H9 (cell line): ENCODE measurements around the gene CBX8. TPM values are rescaled to one million over a fixed set of nuclear protein-coding genes. Genes with fewer than 3 reads are reported as not detected.

Source experiments
- DNase-seq: peaks from one replicate; pipeline ENCODE4 v3.0.0-alpha.2; 2017
- H2AFZ ChIP-seq: one replicate; pipeline ENCODE4 v1.6.1; 2013; ENCODE audit warnings: mild to moderate bottlenecking, low read length, control low read depth, moderate library complexity
- H2AK5ac ChIP-seq: 2 replicates; pipeline ENCODE4 v1.6.1; 2013; ENCODE audit warnings: low read length, control low read depth, mixed read lengths; ENCODE audit not compliant: insufficient read length
- H2BK120ac ChIP-seq: one replicate; pipeline ENCODE4 v1.6.1; 2013; ENCODE audit warnings: low read depth, mild to moderate bottlenecking, low read length, control low read depth, inconsistent platforms; ENCODE audit not compliant: poor library complexity, severe bottlenecking
- H2BK12ac ChIP-seq: 2 replicates; pipeline ENCODE4 v1.6.1; 2013; ENCODE audit warnings: low read length, control low read depth, mixed read lengths, low read depth; ENCODE audit not compliant: insufficient read length
- H2BK15ac ChIP-seq: 2 replicates; pipeline ENCODE4 v1.6.1; 2013; ENCODE audit warnings: low read depth, low read length, control low read depth
- H2BK20ac ChIP-seq: one replicate; pipeline ENCODE4 v1.6.1; 2013; ENCODE audit warnings: low read depth, mild to moderate bottlenecking, low read length, control low read depth, inconsistent platforms; ENCODE audit not compliant: poor library complexity, severe bottlenecking
- H2BK5ac ChIP-seq: 2 replicates; pipeline ENCODE4 v1.6.1; 2013; ENCODE audit warnings: low read length, control low read depth, mixed read lengths; ENCODE audit not compliant: insufficient read length
- H3K14ac ChIP-seq: 2 replicates; pipeline ENCODE4 v1.6.1; 2013; ENCODE audit warnings: low read length, control low read depth; ENCODE audit not compliant: insufficient read depth
- H3K18ac ChIP-seq: 2 replicates; pipeline ENCODE4 v1.6.1; 2013; ENCODE audit warnings: low read depth, mild to moderate bottlenecking, mixed read lengths, low read length, control low read depth; ENCODE audit not compliant: insufficient read length
- H3K23ac ChIP-seq: 2 replicates; pipeline ENCODE4 v1.6.1; 2013; ENCODE audit warnings: low read length, control low read depth, mixed read lengths, low read depth; ENCODE audit not compliant: insufficient read length
- H3K23me2 ChIP-seq: 2 replicates; pipeline ENCODE4 v1.6.1; 2013; ENCODE audit warnings: low read depth, mild to moderate bottlenecking, mixed read lengths, low read length, control low read depth; ENCODE audit not compliant: insufficient read length, poor library complexity, severe bottlenecking
- H3K27ac ChIP-seq: 2 replicates; pipeline ENCODE4 v1.5.1; 2013; ENCODE audit warnings: low read length, control low read depth, mixed read lengths, low read depth; ENCODE audit not compliant: insufficient read length
- H3K27me3 ChIP-seq: 2 replicates; pipeline ENCODE4 v1.6.1; 2013; ENCODE audit warnings: low read length, control low read depth, inconsistent platforms; ENCODE audit not compliant: insufficient read depth
- H3K4ac ChIP-seq: 2 replicates; pipeline ENCODE4 v1.6.1; 2013; ENCODE audit warnings: low read depth, mild to moderate bottlenecking, control low read depth, inconsistent platforms, low read length, moderate library complexity
- H3K4me1 ChIP-seq: 2 replicates; pipeline ENCODE4 v1.6.1; 2013; ENCODE audit warnings: low read length, control low read depth, inconsistent platforms; ENCODE audit not compliant: insufficient read depth
- H3K4me2 ChIP-seq: 2 replicates; pipeline ENCODE4 v1.6.1; 2013; ENCODE audit warnings: low read length, control low read depth, mixed read lengths; ENCODE audit not compliant: insufficient read length, insufficient read depth
- H3K56ac ChIP-seq: 2 replicates; pipeline ENCODE4 v1.6.1; 2013; ENCODE audit warnings: low read depth, mild to moderate bottlenecking, mixed read lengths, low read length, control low read depth; ENCODE audit not compliant: insufficient read length
- H3K79me1 ChIP-seq: 2 replicates; pipeline ENCODE4 v1.6.1; 2013; ENCODE audit warnings: low read depth, mild to moderate bottlenecking, moderate library complexity, low read length, control low read depth, inconsistent platforms; ENCODE audit not compliant: insufficient read depth, poor library complexity, severe bottlenecking
- H3K79me2 ChIP-seq: 2 replicates; pipeline ENCODE4 v1.6.1; 2013; ENCODE audit warnings: low read length, control low read depth, inconsistent platforms; ENCODE audit not compliant: insufficient read depth
- H3K9ac ChIP-seq: 2 replicates; pipeline ENCODE4 v1.6.1; 2013; ENCODE audit warnings: low read length, control low read depth, mixed read lengths; ENCODE audit not compliant: insufficient read length; ENCODE audit errors: extremely low read depth
- H3K9me3 ChIP-seq: one replicate; pipeline ENCODE4 v1.6.1; 2013; ENCODE audit warnings: low read depth, low read length, inconsistent platforms; ENCODE audit not compliant: control insufficient read depth
- H3T11ph ChIP-seq: one replicate; pipeline ENCODE4 v1.6.1; 2013; ENCODE audit warnings: mild to moderate bottlenecking, low read length, control low read depth, inconsistent platforms
- H4K20me1 ChIP-seq: one replicate; pipeline ENCODE4 v1.6.1; 2013; ENCODE audit not compliant: control insufficient read depth, insufficient read length, insufficient read depth
- H4K5ac ChIP-seq: 2 replicates; pipeline ENCODE4 v1.6.1; 2013; ENCODE audit warnings: low read depth, mild to moderate bottlenecking, mixed read lengths, low read length, control low read depth; ENCODE audit not compliant: insufficient read length
- H4K8ac ChIP-seq: replicated peaks from 2 replicates; pipeline ENCODE4 v1.6.1; 2013; ENCODE audit warnings: low read length, control low read depth, mixed read lengths, low read depth; ENCODE audit not compliant: insufficient read length
- H4K91ac ChIP-seq: 2 replicates; pipeline ENCODE4 v1.6.1; 2013; ENCODE audit warnings: low read depth, mild to moderate bottlenecking, moderate library complexity, mixed read lengths, low read length, control low read depth; ENCODE audit not compliant: insufficient read length
- H3K27ac Mint-ChIP-seq, 3 experiments: 2 replicates in 2 of 3; 3 replicates in 1 of 3; pipeline ENCODE4 v1.8.0; 2020 to 2021; ENCODE audit warnings: mixed read lengths in 3 of 3, mild to moderate bottlenecking in 1 of 3, moderate library complexity in 1 of 3
- H3K27me3 Mint-ChIP-seq: 2 replicates; pipeline ENCODE4 v1.8.0; 2021; ENCODE audit warnings: low read depth, mild to moderate bottlenecking, moderate library complexity, mixed read lengths
- H3K36me3 Mint-ChIP-seq, 3 experiments: 2 replicates in 2 of 3; 3 replicates in 1 of 3; pipeline ENCODE4 v1.8.0; 2020 to 2021; ENCODE audit warnings: low read depth in 3 of 3, mixed read lengths in 3 of 3; ENCODE audit not compliant: insufficient read depth in 1 of 3
- H3K4me1 Mint-ChIP-seq, 2 experiments: 2 replicates each; pipeline ENCODE4 v1.8.0; 2020; ENCODE audit warnings: mixed read lengths in 2 of 2
- H3K4me3 Mint-ChIP-seq, 2 experiments: 2 replicates in 1 of 2; 3 replicates in 1 of 2; pipeline ENCODE4 v1.8.0; 2020 to 2021; ENCODE audit warnings: mild to moderate bottlenecking in 2 of 2, mixed read lengths in 2 of 2, moderate library complexity in 1 of 2
- H3K9me3 Mint-ChIP-seq, 2 experiments: 2 replicates in 1 of 2; 3 replicates in 1 of 2; pipeline ENCODE4 v1.8.0; 2020; ENCODE audit warnings: mild to moderate bottlenecking in 2 of 2, mixed read lengths in 2 of 2, moderate library complexity in 1 of 2
- WGBS: extraction: QIAGEN DNeasy Blood & Tissue Kit; methylation state at CpG from one replicate; pipeline ENCODE4 v1.1.7; 2013; ENCODE audit warnings: missing lambda C conversion rate, low lambda C conversion rate, mixed read lengths; ENCODE audit not compliant: insufficient read length; ENCODE audit errors: extremely low coverage; 5-methylcytosine and 5-hydroxymethylcytosine counted together
- total RNA-seq: library from RNA; stranded (reverse); gene quantifications from 2 replicates; pipeline ENCODE4 v1.2.1, GENCODE V29; 2021
- TF ChIP-seq, protein P1 (sequence below): fragments of 200-600 bp; sonication (generic); conservative IDR thresholded peaks from 3 replicates; pipeline ENCODE4 v1.8.0; 2021; ENCODE audit warnings: antibody characterized with exemption, mild to moderate bottlenecking

CBX8 gene
- total RNA-seq, 1 experiment from 2014 or later: 1.2 TPM

DNA sequence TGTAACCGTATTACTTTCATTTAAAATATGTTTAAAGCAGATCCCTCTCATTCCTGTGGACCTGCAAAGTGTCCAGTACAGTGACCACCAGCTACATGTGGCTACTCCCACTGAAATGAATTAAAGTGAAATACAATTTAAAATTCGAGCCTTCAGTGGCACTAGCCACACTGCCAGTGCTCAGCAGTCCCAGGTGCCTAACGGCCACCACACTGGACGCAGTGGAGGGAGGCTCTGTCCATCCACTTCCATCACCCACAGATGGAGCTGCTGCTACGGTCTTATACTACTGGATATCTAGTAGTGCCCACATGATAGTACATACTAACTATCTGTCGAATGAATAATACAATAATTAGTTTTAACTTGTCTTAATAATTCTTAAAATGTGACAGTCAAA is 21.2 kb downstream of the CBX8 start:
- no peaks in the 10 kb centered on the region for H4K20me1 ChIP-seq
- no peak overlapping the region for H2BK5ac ChIP-seq
- no peak overlapping the region for H3T11ph ChIP-seq
- no peak overlapping the region for H2BK15ac ChIP-seq
- no peak overlapping the region; a peak in 1 of 5 replicates for H3K4me3 Mint-ChIP-seq
- no peak overlapping the region for H4K5ac ChIP-seq
- no peak for DNase-seq
- no peak overlapping the region for H4K8ac ChIP-seq
- H3K23me2 ChIP-seq: peaks cover 14% of the 10 kb centered on the region
- no peak overlapping the region for H3K14ac ChIP-seq
- H2AFZ ChIP-seq: no peak overlapping the region
- no CpG with 5 or more reads among the region's 6 CpGs for WGBS
- H3K79me1 ChIP-seq: peaks cover 3% of the 10 kb centered on the region
- H3K79me2 ChIP-seq: 0 out of 2 replicates have a peak, but pooled peaks cover 2% of the 10 kb centered on the region
- H4K91ac ChIP-seq: no peak overlapping the region
- H2AK5ac ChIP-seq: no peak overlapping the region
- no peaks in the 10 kb centered on the region for H3K27me3 ChIP-seq
- H3K18ac ChIP-seq: no peak overlapping the region
- H2BK20ac ChIP-seq: no peak overlapping the region
- H3K27me3 Mint-ChIP-seq: peaks cover 39% of the 10 kb centered on the region
- no peak overlapping the region for H3K4ac ChIP-seq
- H3K27ac Mint-ChIP-seq: no peak overlapping the region
- no peaks in the 10 kb centered on the region for H3K9me3 Mint-ChIP-seq
- no peak overlapping the region for H3K27ac ChIP-seq
- H2BK120ac ChIP-seq: no peak overlapping the region
- TF ChIP-seq, protein P1, sequence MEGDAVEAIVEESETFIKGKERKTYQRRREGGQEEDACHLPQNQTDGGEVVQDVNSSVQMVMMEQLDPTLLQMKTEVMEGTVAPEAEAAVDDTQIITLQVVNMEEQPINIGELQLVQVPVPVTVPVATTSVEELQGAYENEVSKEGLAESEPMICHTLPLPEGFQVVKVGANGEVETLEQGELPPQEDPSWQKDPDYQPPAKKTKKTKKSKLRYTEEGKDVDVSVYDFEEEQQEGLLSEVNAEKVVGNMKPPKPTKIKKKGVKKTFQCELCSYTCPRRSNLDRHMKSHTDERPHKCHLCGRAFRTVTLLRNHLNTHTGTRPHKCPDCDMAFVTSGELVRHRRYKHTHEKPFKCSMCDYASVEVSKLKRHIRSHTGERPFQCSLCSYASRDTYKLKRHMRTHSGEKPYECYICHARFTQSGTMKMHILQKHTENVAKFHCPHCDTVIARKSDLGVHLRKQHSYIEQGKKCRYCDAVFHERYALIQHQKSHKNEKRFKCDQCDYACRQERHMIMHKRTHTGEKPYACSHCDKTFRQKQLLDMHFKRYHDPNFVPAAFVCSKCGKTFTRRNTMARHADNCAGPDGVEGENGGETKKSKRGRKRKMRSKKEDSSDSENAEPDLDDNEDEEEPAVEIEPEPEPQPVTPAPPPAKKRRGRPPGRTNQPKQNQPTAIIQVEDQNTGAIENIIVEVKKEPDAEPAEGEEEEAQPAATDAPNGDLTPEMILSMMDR: no peak
- no peak overlapping the region for H3K23ac ChIP-seq
- H2BK12ac ChIP-seq: no peak overlapping the region
- H3K4me2 ChIP-seq: no peak overlapping the region
- peaks cover 3% of the 10 kb centered on the region; the same call in 1 of the 2 replicates for H3K4me1 ChIP-seq
- H3K9me3 ChIP-seq: no peaks in the 10 kb centered on the region
- H3K4me1 Mint-ChIP-seq: peaks cover 39 to 45% of the 10 kb centered on the region in 2 experiments
- no peak overlapping the region for H3K9ac ChIP-seq
- H3K56ac ChIP-seq: no peak overlapping the region
- H3K36me3 Mint-ChIP-seq: peaks cover 13 to 16% (median 15%) of the 10 kb centered on the region in 3 experiments
